HG03469 (cell line): Measurements from ENCODE around the gene MAD1L1.

Experiments
- ATAC-seq: cut with Tn5 transposase; IDR thresholded peaks from one replicate; pipeline ENCODE4 v1.9.1; 2021; ENCODE audit warnings: mild to moderate bottlenecking, moderate library complexity, moderate number of reproducible peaks; ENCODE audit not compliant: unreplicated experiment

MAD1L1 gene

GRCh38 chr7:2108071-2108455, 124.7 kb downstream of the MAD1L1 start:
- no peak for ATAC-seq

- ATAC-seq, result no peak
Measured at GRCh38 chr7:2107386-2108070, 125.2 kb downstream of the MAD1L1 start.

DNA sequence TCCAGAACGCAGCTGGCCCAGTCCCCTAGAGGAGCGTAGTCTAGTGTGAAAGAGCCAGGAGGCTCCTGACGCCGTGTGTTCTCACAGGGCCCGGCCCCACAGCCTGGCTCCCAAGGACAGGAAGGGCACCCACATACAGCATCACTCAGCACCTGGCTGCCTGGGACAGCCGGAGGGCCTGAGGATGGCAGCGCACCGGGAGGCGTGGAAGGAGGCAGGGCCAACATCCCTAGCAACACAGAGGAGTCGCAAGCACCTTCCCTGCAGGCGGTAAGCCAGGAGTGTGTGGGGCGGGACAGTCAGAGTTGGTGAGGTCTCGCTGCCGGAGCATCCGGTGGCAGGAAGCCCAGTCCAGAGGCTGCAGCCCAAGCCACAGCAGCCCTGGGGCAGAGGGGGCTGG, 125.8 kb downstream of the MAD1L1 start:
- ATAC-seq, result no peak

DNA sequence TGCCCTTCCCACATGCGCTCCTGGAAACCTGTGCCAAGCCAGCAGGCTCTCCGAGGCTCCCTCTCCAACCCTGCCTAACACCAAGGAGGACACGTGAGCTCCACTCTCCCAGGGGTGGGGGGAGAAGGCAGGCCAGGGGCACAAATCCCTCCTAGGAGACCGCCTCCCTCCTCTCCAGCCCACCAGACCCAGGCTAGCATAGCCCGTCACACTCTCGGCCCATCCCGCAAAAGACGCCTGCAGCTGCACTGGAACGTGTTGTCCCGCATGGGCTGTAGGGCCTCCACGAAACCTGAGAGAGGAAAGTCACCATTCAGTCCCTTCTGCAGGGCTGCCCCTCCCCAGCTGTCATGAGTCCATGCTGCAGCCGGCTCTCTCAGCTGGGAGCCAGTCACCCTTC, 126.3 kb downstream of the MAD1L1 start:
- ATAC-seq, result no peak

GRCh38 chr7:2105917-2106316, 126.8 kb downstream of the MAD1L1 start:
- ATAC-seq, result no peak

DNA sequence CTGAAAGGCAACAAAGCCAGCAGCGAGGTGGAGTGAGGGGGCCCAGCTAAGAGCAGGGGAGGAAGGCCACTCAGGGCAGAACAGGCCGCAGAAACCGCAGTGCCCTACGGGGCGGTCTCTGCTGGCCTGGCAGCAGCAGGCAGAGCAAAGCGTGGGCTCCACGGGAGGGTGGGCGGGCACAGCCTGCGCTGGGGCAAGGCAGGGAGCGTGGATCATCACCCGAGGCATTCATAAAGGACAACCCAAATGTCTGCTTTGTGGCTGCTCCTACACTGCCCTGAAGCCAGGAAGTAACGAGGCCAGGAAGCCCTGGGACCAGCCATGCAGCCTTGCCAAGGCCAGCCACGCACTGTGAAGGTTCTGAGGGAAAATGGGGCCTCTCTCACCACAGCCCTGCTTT, 127.5 kb downstream of the MAD1L1 start:
- ATAC-seq, result no peak

- no peak for ATAC-seq
Measured at GRCh38 chr7:2104716-2105115, 128.0 kb downstream of the MAD1L1 start.

GRCh38 chr7:2104107-2104710, 128.5 kb downstream of the MAD1L1 start:
- no peak for ATAC-seq

- ATAC-seq, result no peak
Measured at GRCh38 chr7:2103071-2103898, 129.5 kb downstream of the MAD1L1 start.

DNA sequence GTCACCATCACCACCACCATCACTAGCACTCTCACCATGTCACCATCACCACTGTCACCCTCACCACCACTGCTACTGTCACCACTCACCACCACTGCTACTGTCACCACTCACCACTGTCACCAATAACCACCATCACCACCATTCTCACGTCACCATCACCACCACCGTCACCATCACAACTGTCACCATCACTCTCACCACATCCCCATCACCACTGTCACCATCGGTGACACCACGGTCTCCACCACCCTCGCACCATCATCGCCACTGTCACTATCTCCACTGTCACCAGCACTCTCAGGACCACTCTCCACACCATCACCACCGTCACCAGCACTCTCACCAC, 130.4 kb downstream of the MAD1L1 start:
- ATAC-seq, result no peak

DNA sequence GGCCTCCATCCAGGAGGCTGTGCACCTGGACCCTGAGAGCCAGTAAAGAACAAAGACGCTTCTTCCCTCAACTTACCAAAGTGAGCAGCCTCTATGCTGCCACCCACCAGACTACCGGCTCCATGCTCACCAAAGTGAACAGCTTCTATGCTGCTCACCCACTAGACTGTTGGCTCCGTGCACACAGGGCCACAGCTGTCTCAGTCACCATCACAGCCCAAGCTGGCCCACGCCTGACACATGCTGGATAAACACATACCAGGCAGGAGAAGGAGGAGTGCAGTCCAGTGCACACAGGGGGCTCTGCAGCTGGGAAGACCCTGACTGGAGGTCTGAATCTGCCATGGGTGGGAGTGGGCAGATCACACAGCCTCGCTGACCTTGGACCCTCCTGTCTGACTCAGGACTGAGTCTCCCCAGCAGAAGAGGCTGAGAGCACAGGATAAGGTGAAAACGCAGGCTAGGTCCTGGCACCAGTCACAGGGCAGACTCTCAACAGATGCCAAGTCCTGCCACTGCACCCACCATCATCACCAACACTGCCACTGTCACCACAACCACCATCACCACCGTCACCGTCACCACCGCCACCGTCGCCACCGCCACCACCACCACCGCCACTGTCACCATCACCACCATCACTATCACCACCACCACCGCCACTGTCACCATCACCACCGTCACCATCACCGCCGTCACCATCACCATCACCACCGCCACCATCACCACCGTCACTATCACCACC, 130.9 kb downstream of the MAD1L1 start:
- no peak for ATAC-seq

- no peak for ATAC-seq
Measured at GRCh38 chr7:2100278-2101208, 132.2 kb downstream of the MAD1L1 start.

GRCh38 chr7:2099048-2099957, 133.4 kb downstream of the MAD1L1 start:
- no peak for ATAC-seq

DNA sequence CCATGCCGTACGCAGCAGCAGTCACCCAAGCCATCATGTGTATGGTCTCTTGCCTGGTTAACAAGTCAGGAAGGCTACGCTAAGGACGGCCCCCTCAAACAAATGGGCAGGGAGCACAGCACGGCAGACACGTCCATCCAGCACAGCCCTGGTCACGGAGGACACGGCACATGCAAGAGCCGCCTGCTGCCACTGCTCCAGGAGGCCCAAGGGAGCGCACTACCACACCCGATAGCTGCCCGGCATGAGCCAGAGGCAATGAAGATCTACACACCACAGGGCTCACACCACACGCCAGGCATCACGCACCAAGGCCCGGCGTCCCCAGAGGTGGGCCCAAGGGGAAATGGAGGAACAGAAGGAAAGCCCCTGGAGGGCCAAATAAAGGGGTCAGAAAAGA, 134.2 kb downstream of the MAD1L1 start:
- ATAC-seq, result no peak

GRCh38 chr7:2098056-2098455, 134.7 kb downstream of the MAD1L1 start:
- ATAC-seq, result no peak

DNA sequence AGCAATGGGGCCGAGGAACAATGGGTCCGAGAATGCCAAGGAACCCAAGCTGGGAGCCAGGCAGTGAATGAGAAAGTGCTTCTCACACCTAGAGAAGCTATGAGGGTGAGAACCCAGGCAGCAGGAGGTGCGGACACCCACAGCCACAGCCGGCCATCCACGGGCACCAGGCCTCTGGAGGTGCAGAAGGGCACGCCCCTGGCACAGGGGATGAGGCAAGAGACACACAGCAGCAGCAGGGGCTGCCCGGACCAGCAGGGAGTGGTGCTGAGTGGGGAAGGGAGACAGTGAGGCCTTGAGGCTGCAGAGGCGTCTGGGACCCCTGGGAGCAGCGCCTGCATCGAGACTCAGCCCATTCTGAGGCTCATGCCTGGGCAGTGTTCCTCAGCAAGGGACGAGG, 135.3 kb downstream of the MAD1L1 start:
- ATAC-seq, result no peak

GRCh38 chr7:2096692-2097387, 135.9 kb downstream of the MAD1L1 start:
- ATAC-seq, result no peak

GRCh38 chr7:2095436-2095835, 137.3 kb downstream of the MAD1L1 start:
- no peak for ATAC-seq
